ENCODE data around the gene DLK2. TPM values are rescaled to one million over a fixed set of nuclear protein-coding genes. Genes with fewer than 3 reads are reported as not detected.
A peak's percentile ranks its signal among the peaks of the same experiment; 100 is the strongest.
"Not testable (repeated sequence)": the region's sequence is repeated elsewhere in the genome, so short reads cannot be mapped to it uniquely, and the experiment has no call there.

DLK2 gene
- total and polyA plus RNA-seq, 12 donors = 0.28 to 5.1 (median 1.8) TPM; not detected in 1

DNA sequence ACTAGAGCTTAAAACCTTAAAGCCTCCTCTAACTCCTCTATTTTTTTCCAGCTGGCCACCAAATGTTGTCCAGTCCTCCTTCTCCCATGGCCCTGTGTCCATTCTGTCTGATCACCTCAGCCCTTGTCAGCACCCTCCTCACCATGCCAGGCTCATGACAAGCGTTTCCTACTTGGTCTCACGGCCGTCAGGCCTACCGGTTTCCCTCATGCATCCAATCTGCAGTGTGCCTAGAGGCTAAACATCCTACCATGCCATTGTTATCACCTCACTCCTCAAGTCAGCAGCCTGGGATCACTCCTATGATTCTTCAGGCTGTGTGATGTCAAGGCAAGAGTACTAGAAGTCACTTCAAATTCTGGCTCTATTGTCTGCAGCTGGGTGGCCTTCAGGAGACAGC is 12.4 kb upstream of the DLK2 start:
- peaks cover 0 to 17% (median 5%) of the 10 kb centered on the region in 7 donors for H3K27me3 ChIP-seq
- TF ChIP-seq, protein P1, sequence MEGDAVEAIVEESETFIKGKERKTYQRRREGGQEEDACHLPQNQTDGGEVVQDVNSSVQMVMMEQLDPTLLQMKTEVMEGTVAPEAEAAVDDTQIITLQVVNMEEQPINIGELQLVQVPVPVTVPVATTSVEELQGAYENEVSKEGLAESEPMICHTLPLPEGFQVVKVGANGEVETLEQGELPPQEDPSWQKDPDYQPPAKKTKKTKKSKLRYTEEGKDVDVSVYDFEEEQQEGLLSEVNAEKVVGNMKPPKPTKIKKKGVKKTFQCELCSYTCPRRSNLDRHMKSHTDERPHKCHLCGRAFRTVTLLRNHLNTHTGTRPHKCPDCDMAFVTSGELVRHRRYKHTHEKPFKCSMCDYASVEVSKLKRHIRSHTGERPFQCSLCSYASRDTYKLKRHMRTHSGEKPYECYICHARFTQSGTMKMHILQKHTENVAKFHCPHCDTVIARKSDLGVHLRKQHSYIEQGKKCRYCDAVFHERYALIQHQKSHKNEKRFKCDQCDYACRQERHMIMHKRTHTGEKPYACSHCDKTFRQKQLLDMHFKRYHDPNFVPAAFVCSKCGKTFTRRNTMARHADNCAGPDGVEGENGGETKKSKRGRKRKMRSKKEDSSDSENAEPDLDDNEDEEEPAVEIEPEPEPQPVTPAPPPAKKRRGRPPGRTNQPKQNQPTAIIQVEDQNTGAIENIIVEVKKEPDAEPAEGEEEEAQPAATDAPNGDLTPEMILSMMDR (IDR thresholded peaks at IDR 0.05) = no peak
- 31 to 47% methylated on average over 4 of the region's 4 CpGs for WGBS, 2 donors
- H3K4me3 ChIP-seq = no peak overlapping the region
- DNase-seq (no peak), ATAC-seq (peak; percentile 35 to 74 (median 64))
- H3K27ac ChIP-seq = peak overlapping the region in 6 of 10 donors; percentile 71 to 90 (median 80)
- intact Hi-C loops (cut with DNase I) = loop anchor here in 1 of 10 donors (5.0 kb wide), 1 partner anchor 40 kb away; no protein-coding TSS in a partner anchor
- peaks cover 0 to 37% (median 5%) of the 10 kb centered on the region in 9 donors for H3K4me1 ChIP-seq
- no peaks in the 10 kb centered on the region for H3K9me3 ChIP-seq
- no peaks in the 10 kb centered on the region for H3K36me3 ChIP-seq

DNA sequence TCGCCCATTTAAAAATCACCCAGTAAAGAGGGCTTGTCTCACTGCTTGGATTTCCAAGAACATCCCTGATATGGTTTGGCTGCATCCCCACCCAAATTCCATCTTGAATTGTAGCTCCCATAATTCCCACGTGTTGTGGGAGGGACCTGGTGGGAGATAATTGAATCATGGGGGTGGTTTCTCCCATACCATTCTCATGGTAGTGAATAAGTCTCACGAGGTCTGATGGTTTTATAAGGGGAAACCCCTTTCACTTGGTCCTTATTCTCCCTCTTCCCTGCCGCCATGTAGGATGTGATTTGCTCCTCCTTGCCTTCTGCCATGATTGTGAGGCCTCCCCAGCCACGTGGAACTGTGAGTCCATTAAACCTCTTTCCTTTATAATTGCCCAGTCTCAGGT is 11.9 kb upstream of the DLK2 start:
- intact Hi-C loops (cut with DNase I) = loop anchor here in 1 of 10 donors (5.0 kb wide), 1 partner anchor 40 kb away; no protein-coding TSS in a partner anchor
- H3K27ac ChIP-seq = peak overlapping the region in 4 of 10 donors; percentile 73 to 90 (median 80)
- H3K9me3 ChIP-seq, H3K36me3 ChIP-seq, ATAC-seq, DNase-seq, H3K4me3 ChIP-seq: not testable (repeated sequence)
- WGBS, 2 donors = 62 to 75% methylated on average over 5 of the region's 5 CpGs
- H3K4me1 ChIP-seq = peaks cover 0 to 37% (median 5%) of the 10 kb centered on the region in 9 donors
- peaks cover 0 to 19% (median 5%) of the 10 kb centered on the region in 7 donors for H3K27me3 ChIP-seq

DNA sequence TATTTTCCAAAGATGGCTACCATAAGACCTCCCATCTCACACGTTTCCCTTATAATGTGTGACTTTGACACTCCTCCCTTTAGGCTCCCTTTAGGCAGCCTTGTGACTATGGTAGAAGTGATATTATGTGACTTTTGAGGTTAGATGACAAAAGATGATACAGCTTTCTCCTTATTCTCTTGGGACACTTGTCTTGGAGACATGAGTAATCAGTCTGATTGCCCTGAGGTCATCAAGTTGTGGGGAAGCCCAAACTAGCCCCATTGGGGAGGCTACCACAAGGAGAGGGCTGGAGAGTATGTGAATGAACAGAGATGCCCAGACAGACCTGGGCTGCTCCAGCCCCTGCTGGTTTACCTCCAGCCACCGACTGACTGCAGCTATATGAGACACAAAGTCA is 10.6 kb upstream of the DLK2 start:
- peaks cover 0 to 32% (median 7%) of the 10 kb centered on the region in 7 donors for H3K27me3 ChIP-seq
- ATAC-seq (no peak), DNase-seq (no peak)
- TF ChIP-seq, protein P1 (IDR thresholded peaks at IDR 0.05) = no peak
- no peak overlapping the region for H3K4me3 ChIP-seq
- no peaks in the 10 kb centered on the region for H3K9me3 ChIP-seq
- H3K27ac ChIP-seq = no peak overlapping the region
- intact Hi-C loops (cut with DNase I) = loop anchor here in 1 of 10 donors (5.0 kb wide), 1 partner anchor 41 kb away; no protein-coding TSS in a partner anchor
- 80 to 87% methylated on average over 2 of the region's 2 CpGs for WGBS, 2 donors
- no peaks in the 10 kb centered on the region for H3K36me3 ChIP-seq
- peaks cover 0 to 37% (median 5%) of the 10 kb centered on the region in 9 donors for H3K4me1 ChIP-seq

DNA sequence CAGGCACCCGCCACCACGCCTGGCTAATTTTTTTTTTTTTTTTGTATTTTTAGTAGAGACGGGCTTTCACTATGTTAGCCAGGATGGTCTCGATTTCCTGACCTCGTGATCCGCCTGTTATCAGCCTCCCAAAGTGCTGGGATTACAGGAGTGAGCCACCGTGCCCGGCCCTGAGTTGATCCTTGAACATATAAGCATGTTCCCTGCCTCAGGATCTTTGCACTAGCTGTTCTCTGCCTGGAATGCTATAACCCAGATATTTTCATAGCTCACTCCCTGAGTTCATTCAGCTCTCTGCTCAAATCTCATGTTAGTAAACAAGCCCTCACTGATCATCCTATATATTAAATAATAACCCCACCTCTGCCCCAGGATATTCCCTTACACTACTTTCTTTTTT is 9.0 kb upstream of the DLK2 start:
- DNase-seq (no peak), ATAC-seq (no peak)
- H3K27me3 ChIP-seq = peaks cover 0 to 43% (median 7%) of the 10 kb centered on the region in 7 donors
- 84 to 91% methylated on average over 8 of the region's 8 CpGs for WGBS, 2 donors
- no peaks in the 10 kb centered on the region for H3K36me3 ChIP-seq
- H3K4me3 ChIP-seq = no peak overlapping the region
- intact Hi-C loops (cut with DNase I) = no loop called here
- TF ChIP-seq, protein P1 (IDR thresholded peaks at IDR 0.05) = no peak
- H3K27ac ChIP-seq = no peak overlapping the region
- no peaks in the 10 kb centered on the region for H3K9me3 ChIP-seq
- H3K4me1 ChIP-seq = peaks cover 0 to 27% (median 5%) of the 10 kb centered on the region in 9 donors

DNA sequence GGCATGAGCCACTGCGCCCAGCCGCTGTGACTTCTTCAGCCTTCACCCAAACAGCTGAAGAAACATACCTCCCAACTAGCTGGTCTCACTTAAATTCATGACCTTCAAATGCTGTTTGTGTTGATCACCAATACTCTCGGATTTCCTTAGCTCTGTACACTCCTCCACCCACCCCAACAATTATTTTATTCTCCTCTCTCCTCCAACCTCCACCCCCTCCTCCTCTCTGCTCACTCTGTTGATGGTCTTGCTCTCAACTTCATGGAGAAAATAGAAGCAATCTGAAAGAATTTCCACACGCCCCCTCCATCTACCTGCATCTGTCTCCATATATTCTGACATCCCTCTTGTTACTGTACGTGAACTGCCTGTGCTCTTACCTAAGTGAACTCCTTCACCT is 6.6 kb upstream of the DLK2 start:
- Histone ChIP-seq H3K4me1 (peaks cover 0 to 4% (median 0%) of the 10 kb centered on the region in 9 donors), H3K9me3 (no peaks in the 10 kb centered on the region), H3K4me3 (no peak overlapping the region), H3K27me3 (peaks cover 0 to 64% (median 11%) of the 10 kb centered on the region in 7 donors), H3K27ac (no peak overlapping the region), H3K36me3 (no peaks in the 10 kb centered on the region)
- intact Hi-C loops (cut with DNase I) = no loop called here
- DNase-seq (no peak), ATAC-seq (no peak)
- 82 to 85% methylated on average over 5 of the region's 5 CpGs for WGBS, 2 donors
- TF ChIP-seq, protein P1 (IDR thresholded peaks at IDR 0.05) = no peak
